B cell (primary cell): ENCODE results near the gene TAS2R13. TPM values are rescaled to one million over a fixed set of nuclear protein-coding genes. Genes with fewer than 3 reads are reported as not detected.

Experiments
- ATAC-seq: fragments of 200-7000 bp; cut with Tn5 transposase; one replicate; pipeline ENCODE4 v1.10.0; 2021; ENCODE audit warnings: low read depth, mild to moderate bottlenecking, moderate number of reproducible peaks, moderate library complexity
- CTCF ChIA-PET: fragments of 350-600 bp; sonication (Branson Sonifier 250); formaldehyde crosslinking; loops from one replicate; lab custom pipeline; 2021; ENCODE audit warnings: antibody characterized with exemption, inconsistent platforms; lab: Charles Lee
- POLR2A ChIA-PET: fragments of 350-600 bp; sonication (Branson Sonifier 250); formaldehyde crosslinking; loops from one replicate; lab custom pipeline; 2021; ENCODE audit warnings: antibody characterized with exemption; lab: Charles Lee
- DNase-seq: peaks from one replicate; pipeline ENCODE4 v3.0.0; 2013
- H2AFZ ChIP-seq: 2 replicates; pipeline ENCODE4 v1.6.1; 2012; ENCODE audit warnings: mild to moderate bottlenecking, low read depth, low read length; ENCODE audit not compliant: insufficient read depth, poor library complexity, severe bottlenecking
- H3K27ac ChIP-seq, 2 donors: 1 replicate in 1 of 2; 2 replicates in 1 of 2; pipeline ENCODE4 v1.5.1; 2012 to 2013; ENCODE audit warnings: low read length in 2 of 2, mild to moderate bottlenecking in 2 of 2, moderate library complexity in 1 of 2
- H3K27me3 ChIP-seq, 4 experiments: fragments of 200-600 bp in 1 of 4; sonication (generic) in 1 of 4; replicated peaks in 1 of 4; 1 replicate in 2 of 4; 2 replicates in 2 of 4; pipeline versions ENCODE4 v1.6.1 to v1.7.0; 2013 to 2016; ENCODE audit warnings: low read length in 3 of 4, mild to moderate bottlenecking in 2 of 4, mixed read lengths in 1 of 4, moderate library complexity in 1 of 4; ENCODE audit not compliant: insufficient read depth in 4 of 4, control insufficient read depth in 3 of 4; ENCODE audit errors: control extremely low read depth in 1 of 4
- H3K36me3 ChIP-seq, 2 experiments: replicated peaks in 1 of 2; 1 replicate in 1 of 2; 2 replicates in 1 of 2; pipeline versions ENCODE4 v1.6.1 to v1.7.1; 2013; ENCODE audit warnings: low read length in 1 of 2; ENCODE audit not compliant: insufficient read depth in 2 of 2, control insufficient read depth in 1 of 2; ENCODE audit errors: control extremely low read depth in 1 of 2, extremely low read depth in 1 of 2
- H3K4me1 ChIP-seq, 2 donors: fragments of 200-600 bp in 1 of 2; sonication (generic) in 1 of 2; 1 replicate in 1 of 2; 2 replicates in 1 of 2; pipeline versions ENCODE4 v1.5.1 to v1.6.1; 2013 to 2017; ENCODE audit warnings: low read length in 2 of 2; ENCODE audit not compliant: control insufficient read depth in 2 of 2, insufficient read depth in 2 of 2
- H3K4me2 ChIP-seq: replicated peaks from 2 replicates; pipeline ENCODE3; 2012; ENCODE audit warnings: mild to moderate bottlenecking, low read depth, low read length; ENCODE audit not compliant: poor library complexity, severe bottlenecking
- H3K4me3 ChIP-seq, 5 experiments: fragments of 200-600 bp in 1 of 5; sonication (generic) in 1 of 5; 1 replicate in 3 of 5; 2 replicates in 2 of 5; pipeline versions ENCODE4 v1.5.1 to v1.7.0; 2011 to 2016; ENCODE audit warnings: low read length in 4 of 5, mild to moderate bottlenecking in 4 of 5, low read depth in 2 of 5, control low read depth in 1 of 5, moderate library complexity in 1 of 5; ENCODE audit not compliant: insufficient read depth in 1 of 5; ENCODE audit errors: control extremely low read depth in 1 of 5, extremely low read depth in 1 of 5
- H3K79me2 ChIP-seq: fragments of 200-600 bp; sonication (generic); one replicate; pipeline ENCODE4 v1.6.0; 2016; ENCODE audit warnings: low read length; ENCODE audit not compliant: control insufficient read depth, insufficient read depth
- H3K9ac ChIP-seq: fragments of 200-600 bp; sonication (generic); 2 replicates; pipeline ENCODE4 v1.6.1; 2017; ENCODE audit warnings: mild to moderate bottlenecking, low read length, moderate library complexity
- H3K9me3 ChIP-seq, 3 donors: one replicate each; pipeline versions ENCODE4 v1.6.1 to v1.7.1; 2013; ENCODE audit warnings: low read length in 2 of 3; ENCODE audit not compliant: control insufficient read depth in 2 of 3, insufficient read depth in 1 of 3; ENCODE audit errors: control extremely low read depth in 1 of 3
- H4K20me1 ChIP-seq: 2 replicates; pipeline ENCODE4 v1.6.0; 2012; ENCODE audit warnings: mild to moderate bottlenecking, low read length; ENCODE audit not compliant: insufficient read depth, control insufficient read depth, poor library complexity, severe bottlenecking
- H3K27ac Mint-ChIP-seq: one replicate; pipeline ENCODE4 v1.8.0; 2021; ENCODE audit warnings: mixed read lengths
- H3K27me3 Mint-ChIP-seq: one replicate; pipeline ENCODE4 v1.8.0; 2021; ENCODE audit warnings: mixed read lengths
- H3K4me1 Mint-ChIP-seq: one replicate; pipeline ENCODE4 v1.8.0; 2021; ENCODE audit warnings: mixed read lengths
- H3K4me3 Mint-ChIP-seq: one replicate; pipeline ENCODE4 v1.8.0; 2021; ENCODE audit warnings: mixed read lengths
- H3K9me3 Mint-ChIP-seq: one replicate; pipeline ENCODE4 v1.8.0; 2022; ENCODE audit warnings: mixed read lengths; ENCODE audit not compliant: insufficient read depth
- CTCF ChIP-seq: fragments of 200-600 bp; IDR thresholded peaks from one replicate; pipeline ENCODE4 v1.8.0; 2022; ENCODE audit warnings: antibody characterized with exemption, mild to moderate bottlenecking
- EZH2 ChIP-seq: IDR thresholded peaks from 2 replicates; pipeline ENCODE4 v1.6.1; 2012; ENCODE audit warnings: borderline replicate concordance, low read depth, mild to moderate bottlenecking, moderate library complexity, low read length; ENCODE audit not compliant: insufficient read depth, poor library complexity, severe bottlenecking
- WGBS: methylation state at CpG from one replicate; pipeline ENCODE4 v1.1.5; 2013; ENCODE audit warnings: missing lambda C conversion rate; ENCODE audit not compliant: insufficient coverage; 5-methylcytosine and 5-hydroxymethylcytosine counted together
- intact Hi-C: fragments of 100-400 bp; cut with micrococcal nuclease; formaldehyde crosslinking; loops from one replicate; pipeline ENCODE4 v1.10.0; 2022
- polyA plus RNA-seq: library from polyadenylated mRNA; depleted of rRNA; stranded (reverse); fragments of >200 nt; gene quantifications from 2 replicates; pipeline ENCODE4 v1.2.3, GENCODE V29; 2012
- total RNA-seq, 2 donors: library from RNA; stranded (reverse); fragments of 120-200 nt in 1 of 2; gene quantifications; 1 replicate in 1 of 2; 2 replicates in 1 of 2; pipeline versions ENCODE4 v1.2.3 to v1.2.4, GENCODE V29; 2013 to 2022

Gene TAS2R13
- total and polyA plus RNA-seq, 2 donors (not counting 1 experiment from before 2014, with no cell fraction given), result 0.06 to 0.96 TPM

- Mint-ChIP-seq H3K27ac (no peak overlapping the region), H3K27me3 (no peaks in the 10 kb centered on the region), H3K4me3 (no peak overlapping the region), H3K9me3 (no peaks in the 10 kb centered on the region), H3K4me1 (no peaks in the 10 kb centered on the region)
- H3K79me2 ChIP-seq, result no peaks in the 10 kb centered on the region
- POLR2A ChIA-PET, result no interaction called here
- no peaks in the 10 kb centered on the region for H3K9me3 ChIP-seq
- H3K4me1 ChIP-seq, result no peaks in the 10 kb centered on the region
- no peak overlapping the region for H3K4me3 ChIP-seq
- intact Hi-C loops, result no loop called here
- ATAC-seq (no peak), DNase-seq (no peak)
- H2AFZ ChIP-seq, result no peak overlapping the region
- no peak overlapping the region for H3K4me2 ChIP-seq
- peaks cover 0 to 4% of the 10 kb centered on the region in 2 experiments for H3K36me3 ChIP-seq
- H3K27ac ChIP-seq, result no peak overlapping the region
- TF ChIP-seq EZH2 (no peak), CTCF (no peak)
- H3K27me3 ChIP-seq, result no peaks in the 10 kb centered on the region
- CTCF ChIA-PET, result no interaction called here
- no peaks in the 10 kb centered on the region for H4K20me1 ChIP-seq
- H3K9ac ChIP-seq, result no peak overlapping the region
Observed at GRCh38 chr12:10889226-10889625, 20.1 kb downstream of the TAS2R13 start.

GRCh38 chr12:10884086-10884725 is 25.2 kb downstream of the TAS2R13 start, which contains the start of gene PRH1:
PRH1 (minus strand) TSS chr12:10884255; CDS start chr12:10884217, 38 bp downstream.
- 97% methylated on average over 5 of the region's 6 CpGs for WGBS
- no peaks in the 10 kb centered on the region for H3K27me3 Mint-ChIP-seq
- POLR2A ChIA-PET, result no interaction called here

More at GRCh38 chr12:10884086-10884725, 25.2 kb downstream of the TAS2R13 start, which contains the start of gene PRH1:
- no peak for TF ChIP-seq CTCF
- TF ChIP-seq EZH2, result no peak
- Histone ChIP-seq H3K27me3 (no peaks in the 10 kb centered on the region), H3K4me1 (no peaks in the 10 kb centered on the region), H3K27ac (no peak within 1 kb of the TSS), H3K4me2 (no peak within 1 kb of the TSS), H3K79me2 (no peaks in the 10 kb centered on the region), H3K9ac (no peak within 1 kb of the TSS), H3K36me3 (no peaks in the 10 kb centered on the region), H4K20me1 (no peaks in the 10 kb centered on the region), H2AFZ (no peak within 1 kb of the TSS), H3K9me3 (no peaks in the 10 kb centered on the region), H3K4me3 (no peak within 1 kb of the TSS)
- H3K4me1 Mint-ChIP-seq, result no peaks in the 10 kb centered on the region
- CTCF ChIA-PET, result no interaction called here
- H3K27ac Mint-ChIP-seq, result no peak within 1 kb of the TSS
- ATAC-seq (no peak), DNase-seq (no peak)
- no peaks in the 10 kb centered on the region for H3K9me3 Mint-ChIP-seq
- no peak within 1 kb of the TSS for H3K4me3 Mint-ChIP-seq
- intact Hi-C loops, result no loop called here
